ENCODE results near the gene MFSD1. TPM values are rescaled to one million over a fixed set of nuclear protein-coding genes. Genes with fewer than 3 reads are reported as not detected.

MFSD1 gene
- total and polyA plus RNA-seq, 2 of the 8 experiments (the other 6 are each of a cell fraction or from before 2014, with no cell fraction given), result 9.3 to 11.5 TPM

GRCh38 chr3:158801201-158801600 is 653 bp upstream of the MFSD1 start:
- POLR2A ChIA-PET (ENCODE audit: partially characterized antibody), result interaction anchor here (1.0 to 1.6 kb wide), 2 partner anchors 33 to 230 kb away, joined by 3 to 5 read pairs; partner anchors contain the start of gene MLF1
- Histone ChIP-seq H3K9ac (replicated peaks in 1 of 4; ENCODE audit: extremely low read depth in 1 of 4, low read depth in 3 of 4, low read length in 3 of 4) (peak overlapping the region in 1 of 4 experiments; percentile 16; a peak in 4 of 7 replicates), H2BK120ac (replicated peaks; ENCODE audit: low read depth, low read length) (no peak overlapping the region)

More at GRCh38 chr3:158801201-158801600, 653 bp upstream of the MFSD1 start:
- Histone ChIP-seq H2BK15ac (ENCODE audit: low read length) (no peak overlapping the region), H3K4ac (replicated peaks; ENCODE audit: insufficient read length, low read depth, low read length) (no peak overlapping the region), H3K4me1 (replicated peaks in 1 of 4; ENCODE audit: control insufficient read depth in 3 of 4, insufficient read depth in 4 of 4, low read length in 3 of 4) (peaks cover 0 to 9% (median 2%) of the 10 kb centered on the region in 4 experiments; a peak in 2 of 7 replicates), H3K23me2 (ENCODE audit: low read depth, low read length) (peaks cover 8% of the 10 kb centered on the region), H3K36me3 (ENCODE audit: control insufficient read depth in 2 of 4, insufficient read depth in 4 of 4, low read length in 3 of 4) (no peaks in the 10 kb centered on the region), H4K20me1 (replicated peaks in 1 of 2; ENCODE audit: control insufficient read depth in 1 of 2, insufficient read depth in 2 of 2, low read length in 2 of 2) (no peaks in the 10 kb centered on the region), H2BK12ac (ENCODE audit: low read depth, low read length) (no peak overlapping the region), H4K8ac (ENCODE audit: extremely low read depth, insufficient read depth, low read length) (no peak overlapping the region), H3K14ac (ENCODE audit: insufficient read length) (no peak overlapping the region), H3K9me3 (ENCODE audit: insufficient read depth in 2 of 2, low read depth in 1 of 2, low read length in 1 of 2) (no peaks in the 10 kb centered on the region), H3K56ac (replicated peaks; ENCODE audit: insufficient read length, low read depth, low read length) (no peak overlapping the region), H3K27ac (ENCODE audit: low read depth, low read length) (no peak overlapping the region), H3K79me1 (ENCODE audit: low read depth, low read length) (no peaks in the 10 kb centered on the region), H2AK5ac (ENCODE audit: low read depth, low read length) (no peak overlapping the region), H2BK20ac (ENCODE audit: low read length) (no peak overlapping the region), H3K23ac (ENCODE audit: insufficient read length) (no peak overlapping the region), H3K4me2 (ENCODE audit: insufficient read depth in 1 of 2, low read depth in 2 of 2, low read length in 2 of 2) (peak overlapping the region; percentile 74 to 96), H4K91ac (replicated peaks; ENCODE audit: insufficient read length, low read length) (no peak overlapping the region), H2BK5ac (ENCODE audit: low read depth, low read length) (no peak overlapping the region), H3K18ac (ENCODE audit: extremely low read depth, low read length) (no peak overlapping the region), H3K27me3 (replicated peaks in 1 of 4; ENCODE audit: control insufficient read depth in 3 of 4, extremely low read depth in 1 of 4, insufficient read depth in 3 of 4, low read length in 3 of 4) (peaks cover 8 to 18% (median 15%) of the 10 kb centered on the region in 4 experiments), H2AFZ (ENCODE audit: low read length) (peak overlapping the region; percentile 99), H4K5ac (ENCODE audit: insufficient read length, low read depth, low read length) (no peak overlapping the region), H3K79me2 (ENCODE audit: control insufficient read depth in 1 of 2, insufficient read depth in 2 of 2, low read length in 2 of 2) (no peaks in the 10 kb centered on the region), H3K4me3 (ENCODE audit: extremely low read depth in 1 of 4, insufficient read depth in 2 of 4, low read depth in 3 of 4, low read length in 4 of 4) (peak overlapping the region; percentile 48 to 90 (median 82))
- no peak for DNase-seq (ENCODE audit: low read depth in 1 of 2, low spot score in 2 of 2)
- WGBS, 2 experiments (ENCODE audit: extremely low coverage in 1 of 2, insufficient coverage in 1 of 2, insufficient read length in 1 of 2, insufficient replicate concordance in 2 of 2, low coverage in 1 of 2, low lambda C conversion rate in 2 of 2, missing lambda C conversion rate in 1 of 2), result 11% methylated on average over 11 of the region's 11 CpGs; no CpG with 5 or more reads in 1 of the 2 experiments
- TF ChIP-seq FOSL1 (IDR thresholded peaks at IDR 0.05; ENCODE audit: insufficient read depth, low read depth, low read length), result no peak
- TF ChIP-seq SUZ12 (IDR thresholded peaks at IDR 0.05; ENCODE audit: low read length), result peak; percentile 30; the same call in 1 of the 2 replicates
- peak; percentile 60 for TF ChIP-seq EZH2 (IDR thresholded peaks at IDR 0.05; ENCODE audit: low read depth, low read length, severe bottlenecking)
- CTCF ChIA-PET (ENCODE audit: partially characterized antibody), result interaction anchor here (0.7 to 2.8 kb wide), 13 partner anchors 10 to 1182 kb away, joined by 3 to 13 read pairs (median 4); partner anchors contain the start of genes GFM1 and LXN
- FAIRE-seq, result no peak

All from H1 (cell line).